Chondrocyte (in vitro differentiated cells): ENCODE data around the gene OR4N2. TPM values are rescaled to one million over a fixed set of nuclear protein-coding genes. Genes with fewer than 3 reads are reported as not detected.
"Not testable (repeated sequence)": the region's sequence is repeated elsewhere in the genome, so short reads cannot be mapped to it uniquely, and the experiment has no call there.

Experiments used
- DNase-seq: peaks from one replicate; pipeline ENCODE4 v3.0.0; 2021; ENCODE audit warnings: mixed read lengths, low spot score
- H3K27ac Mint-ChIP-seq: one replicate; pipeline ENCODE4 v1.8.0; 2021; ENCODE audit warnings: mild to moderate bottlenecking, moderate library complexity, mixed read lengths; ENCODE audit not compliant: unreplicated experiment
- H3K27me3 Mint-ChIP-seq: 2 replicates; pipeline ENCODE4 v1.8.0; 2021; ENCODE audit warnings: low read depth, mixed read lengths
- H3K36me3 Mint-ChIP-seq: 2 replicates; pipeline ENCODE4 v1.8.0; 2021; ENCODE audit warnings: low read depth, mixed read lengths
- H3K4me1 Mint-ChIP-seq: 2 replicates; pipeline ENCODE4 v1.8.0; 2021; ENCODE audit warnings: low read depth, mild to moderate bottlenecking, mixed read lengths
- H3K4me3 Mint-ChIP-seq: one replicate; pipeline ENCODE4 v1.8.0; 2021; ENCODE audit warnings: mild to moderate bottlenecking, moderate library complexity, mixed read lengths; ENCODE audit not compliant: unreplicated experiment
- H3K9me3 Mint-ChIP-seq: 2 replicates; pipeline ENCODE4 v1.8.0; 2021; ENCODE audit warnings: low read depth, mixed read lengths
- total RNA-seq: library from RNA; stranded (reverse); gene quantifications from 3 replicates; pipeline ENCODE4 v1.2.1, GENCODE V29; 2021
- TF ChIP-seq, protein P1 (sequence below): fragments of 200-600 bp; sonication (generic); IDR thresholded peaks from 2 replicates; pipeline ENCODE4 v1.5.0; 2021; ENCODE audit warnings: antibody characterized with exemption, mild to moderate bottlenecking, moderate library complexity

The OR4N2 gene
- total RNA-seq, 1 donor from 2014 or later, result not detected

DNA sequence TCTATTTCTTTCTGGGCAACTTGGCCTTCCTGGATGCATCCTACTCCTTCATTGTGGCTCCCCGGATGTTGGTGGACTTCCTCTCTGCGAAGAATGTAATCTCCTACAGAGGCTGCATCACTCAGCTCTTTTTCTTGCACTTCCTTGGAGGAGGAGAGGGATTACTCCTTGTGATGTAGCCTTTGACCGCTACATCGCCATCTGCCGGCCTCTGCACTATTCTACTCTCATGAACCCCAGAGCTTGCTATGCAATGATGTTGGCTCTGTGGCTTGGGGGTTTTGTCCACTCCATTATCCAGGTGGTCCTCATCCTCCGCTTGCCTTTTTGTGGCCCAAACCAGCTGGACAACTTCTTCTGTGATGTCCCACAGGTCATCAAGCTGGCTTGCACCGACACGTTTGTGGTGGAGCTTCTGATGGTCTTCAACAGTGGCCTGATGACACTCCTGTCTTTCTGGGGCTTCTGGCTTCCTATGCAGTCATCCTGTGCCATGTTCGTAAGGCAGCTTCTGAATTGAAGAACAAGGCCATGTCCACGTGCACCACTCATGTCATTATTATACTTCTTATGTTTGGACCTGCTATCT is 7.0 kb upstream of the OR4N2 start:
- H3K36me3 Mint-ChIP-seq, H3K27me3 Mint-ChIP-seq: not testable (repeated sequence)

DNA sequence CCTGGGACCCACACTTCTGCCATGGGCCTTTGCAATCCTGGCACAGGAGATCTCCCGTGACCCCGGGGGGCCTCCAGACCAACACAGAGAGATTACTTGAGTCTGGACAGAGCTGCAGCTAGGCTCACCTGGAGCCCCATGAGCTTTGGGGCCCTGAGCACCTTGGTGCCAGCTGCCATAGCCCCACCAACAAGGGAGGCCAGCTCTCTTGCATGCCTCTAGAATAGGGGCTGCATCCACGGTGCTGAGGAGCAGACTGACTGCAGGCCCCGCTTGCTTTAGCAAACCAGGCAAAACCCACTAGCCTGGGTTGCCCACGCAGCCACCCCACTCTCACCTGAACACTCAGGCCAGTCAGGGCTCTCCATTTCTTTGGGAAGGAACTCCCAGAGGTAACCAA is 3.7 kb upstream of the OR4N2 start:
- Mint-ChIP-seq H3K27me3 (no peaks in the 10 kb centered on the region), H3K4me1 (no peaks in the 10 kb centered on the region), H3K9me3 (peaks cover 22% of the 10 kb centered on the region), H3K36me3 (no peaks in the 10 kb centered on the region), H3K4me3 (no peak overlapping the region), H3K27ac (no peak overlapping the region)
- TF ChIP-seq, protein P1, sequence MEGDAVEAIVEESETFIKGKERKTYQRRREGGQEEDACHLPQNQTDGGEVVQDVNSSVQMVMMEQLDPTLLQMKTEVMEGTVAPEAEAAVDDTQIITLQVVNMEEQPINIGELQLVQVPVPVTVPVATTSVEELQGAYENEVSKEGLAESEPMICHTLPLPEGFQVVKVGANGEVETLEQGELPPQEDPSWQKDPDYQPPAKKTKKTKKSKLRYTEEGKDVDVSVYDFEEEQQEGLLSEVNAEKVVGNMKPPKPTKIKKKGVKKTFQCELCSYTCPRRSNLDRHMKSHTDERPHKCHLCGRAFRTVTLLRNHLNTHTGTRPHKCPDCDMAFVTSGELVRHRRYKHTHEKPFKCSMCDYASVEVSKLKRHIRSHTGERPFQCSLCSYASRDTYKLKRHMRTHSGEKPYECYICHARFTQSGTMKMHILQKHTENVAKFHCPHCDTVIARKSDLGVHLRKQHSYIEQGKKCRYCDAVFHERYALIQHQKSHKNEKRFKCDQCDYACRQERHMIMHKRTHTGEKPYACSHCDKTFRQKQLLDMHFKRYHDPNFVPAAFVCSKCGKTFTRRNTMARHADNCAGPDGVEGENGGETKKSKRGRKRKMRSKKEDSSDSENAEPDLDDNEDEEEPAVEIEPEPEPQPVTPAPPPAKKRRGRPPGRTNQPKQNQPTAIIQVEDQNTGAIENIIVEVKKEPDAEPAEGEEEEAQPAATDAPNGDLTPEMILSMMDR, result no peak
- DNase-seq, result peak; percentile 94

More for the DNA sequence above, 7.0 kb upstream of the OR4N2 start:
- H3K4me3 Mint-ChIP-seq, H3K4me1 Mint-ChIP-seq, H3K27ac Mint-ChIP-seq, DNase-seq: not testable (repeated sequence)
- H3K9me3 Mint-ChIP-seq, result peaks cover 20% of the 10 kb centered on the region

DNA sequence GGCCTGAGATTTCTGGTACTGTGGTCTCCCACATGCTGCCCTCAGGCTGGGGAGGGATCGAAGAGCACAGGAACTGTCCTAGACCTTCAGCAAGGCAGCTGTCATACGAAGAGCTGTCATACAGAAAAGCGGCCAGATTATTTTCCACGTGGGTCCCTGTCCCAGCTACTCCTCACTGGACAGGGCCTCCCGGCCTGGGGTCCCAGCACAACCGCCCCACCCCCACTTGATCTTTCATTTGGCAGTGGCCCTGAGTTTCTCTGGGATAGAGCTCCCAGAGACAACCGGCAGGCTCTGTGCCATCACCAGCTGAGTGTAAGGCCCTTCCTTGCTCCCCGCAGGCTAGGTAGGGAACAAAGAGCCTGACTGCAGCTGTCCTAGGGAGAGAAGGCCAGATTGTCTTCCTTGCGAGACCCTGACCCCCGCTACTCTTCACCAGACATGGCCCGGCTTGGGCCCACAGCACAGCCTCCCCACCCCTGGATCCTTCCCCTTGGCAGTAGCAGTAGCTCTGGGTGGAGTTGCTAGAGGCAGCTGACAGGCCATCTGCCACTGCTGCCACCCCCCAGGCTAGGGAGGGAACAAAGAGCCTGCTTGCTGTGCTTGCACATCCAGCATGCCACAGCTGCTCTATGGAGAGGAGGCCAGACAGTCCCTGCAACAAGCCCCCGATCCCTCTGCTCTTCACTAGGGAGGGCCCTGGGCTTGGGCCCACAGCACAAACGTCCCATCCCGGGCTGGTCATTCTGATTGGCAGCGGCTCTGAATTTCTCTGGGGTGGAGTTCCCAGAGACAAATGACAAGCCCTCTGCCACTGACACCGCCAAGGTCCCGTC is 3.1 kb upstream of the OR4N2 start:
- peaks cover 22% of the 10 kb centered on the region for H3K9me3 Mint-ChIP-seq
- TF ChIP-seq, protein P1, result no peak
- H3K4me1 Mint-ChIP-seq, result no peaks in the 10 kb centered on the region
- H3K4me3 Mint-ChIP-seq, result no peak overlapping the region
- DNase-seq, result peak; percentile 94
- no peaks in the 10 kb centered on the region for H3K36me3 Mint-ChIP-seq
- H3K27ac Mint-ChIP-seq, result no peak overlapping the region
- no peaks in the 10 kb centered on the region for H3K27me3 Mint-ChIP-seq

DNA sequence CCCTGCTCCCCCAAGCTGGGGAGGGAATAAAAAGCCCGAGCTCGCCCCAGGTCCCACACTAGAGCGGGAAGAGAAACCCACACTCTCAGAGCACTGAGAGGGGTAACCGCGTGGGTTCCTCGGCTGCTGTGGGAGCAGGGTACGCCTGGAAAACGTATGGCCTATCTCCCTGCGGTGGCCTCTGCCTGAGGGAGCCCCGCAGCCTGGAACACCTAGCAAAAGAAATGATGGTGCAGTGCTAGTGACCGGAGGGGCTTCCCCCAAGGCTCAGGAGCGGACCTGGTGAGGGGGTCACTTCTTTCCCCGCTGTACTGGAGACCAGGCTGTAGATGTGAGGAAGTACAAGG is 2.5 kb upstream of the OR4N2 start:
- TF ChIP-seq, protein P1, result no peak
- H3K4me3 Mint-ChIP-seq, result no peak overlapping the region
- no peaks in the 10 kb centered on the region for H3K27me3 Mint-ChIP-seq
- H3K36me3 Mint-ChIP-seq, result no peaks in the 10 kb centered on the region
- peak; percentile 92 for DNase-seq
- H3K27ac Mint-ChIP-seq, result no peak overlapping the region
- H3K9me3 Mint-ChIP-seq, result peaks cover 22% of the 10 kb centered on the region
- H3K4me1 Mint-ChIP-seq, result no peaks in the 10 kb centered on the region

DNA sequence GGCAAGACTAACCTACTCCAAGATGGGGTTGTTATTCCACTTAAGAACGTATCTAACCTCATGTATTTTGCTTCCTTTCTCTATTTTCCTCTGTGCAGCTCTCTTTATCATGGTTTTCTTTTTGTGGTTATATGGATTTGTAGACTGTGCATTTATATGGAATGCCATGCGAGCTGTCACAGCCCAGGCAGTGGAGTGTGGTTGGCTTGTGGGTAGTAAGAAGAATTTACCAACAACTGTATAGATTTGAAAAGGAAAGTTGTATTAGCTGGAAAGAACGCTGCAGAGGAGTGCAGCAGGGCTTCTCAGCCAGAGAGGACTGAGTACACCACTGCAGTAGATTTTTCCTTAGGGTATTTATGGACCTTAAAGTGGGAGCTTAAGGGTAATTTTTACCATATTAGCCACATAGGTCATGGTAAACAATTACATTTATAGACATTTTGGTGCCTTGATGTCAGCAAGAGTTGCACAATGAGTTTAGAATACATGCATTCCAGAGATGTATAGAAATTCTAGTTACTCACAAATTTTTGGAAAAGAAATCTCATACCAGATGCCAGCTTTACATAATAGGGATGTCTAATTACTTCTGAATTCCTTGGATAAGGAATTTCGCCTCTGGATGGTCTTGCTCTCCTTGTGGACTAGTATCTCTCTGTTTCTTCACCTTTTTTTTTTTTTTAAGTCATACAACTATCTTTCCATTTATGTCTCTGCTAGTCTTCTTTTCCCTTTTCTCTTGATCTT is 9.8 kb downstream of the OR4N2 start:
- not testable (repeated sequence) for H3K27me3 Mint-ChIP-seq, H3K4me1 Mint-ChIP-seq, H3K4me3 Mint-ChIP-seq, H3K36me3 Mint-ChIP-seq, H3K27ac Mint-ChIP-seq, DNase-seq
- peaks cover 40% of the 10 kb centered on the region for H3K9me3 Mint-ChIP-seq

DNA sequence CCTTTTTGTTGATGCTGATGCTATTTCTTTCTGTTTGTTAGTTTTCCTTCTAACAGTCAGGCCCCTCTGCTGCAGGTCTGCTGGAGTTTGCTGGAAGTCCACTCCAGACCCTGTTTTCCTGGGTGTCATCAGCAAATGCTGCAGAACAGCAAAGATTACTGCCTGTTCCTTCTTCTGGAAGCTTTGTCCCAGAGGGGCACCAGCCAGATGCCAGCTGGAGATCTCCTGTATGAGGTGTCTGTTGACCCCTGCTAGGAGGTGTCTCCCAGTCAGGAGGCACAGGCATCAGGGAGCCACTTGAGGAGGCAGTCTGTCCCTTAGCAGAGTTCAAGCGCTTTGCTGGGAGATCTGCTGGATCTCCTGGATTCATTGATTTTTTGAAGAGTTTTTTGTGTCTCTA is 16.3 kb downstream of the OR4N2 start:
- H3K9me3 Mint-ChIP-seq, result peaks cover 12% of the 10 kb centered on the region
- H3K27ac Mint-ChIP-seq, DNase-seq, H3K27me3 Mint-ChIP-seq, H3K36me3 Mint-ChIP-seq, H3K4me1 Mint-ChIP-seq, H3K4me3 Mint-ChIP-seq: not testable (repeated sequence)

DNA sequence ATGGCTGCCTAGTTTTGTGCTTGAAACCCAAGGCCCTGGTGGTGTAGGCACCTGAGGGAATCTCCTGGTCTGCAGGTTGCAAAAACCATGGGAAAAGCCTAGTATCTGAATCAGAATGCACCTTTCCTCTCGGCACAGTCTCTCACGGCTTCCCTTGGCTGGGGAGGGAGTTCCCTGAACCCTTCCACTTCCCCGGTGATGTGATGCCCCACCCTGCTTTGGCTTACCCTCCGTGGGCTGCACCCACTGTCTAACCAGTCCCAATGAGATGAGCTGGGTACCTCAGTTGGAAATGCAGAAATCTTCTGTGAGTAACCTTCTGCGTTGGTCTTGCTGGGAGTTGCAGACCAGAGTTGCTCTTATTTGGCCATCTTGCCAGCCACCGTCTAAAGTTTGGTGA is 17.4 kb downstream of the OR4N2 start:
- H3K36me3 Mint-ChIP-seq, DNase-seq, H3K4me1 Mint-ChIP-seq, H3K27ac Mint-ChIP-seq, H3K27me3 Mint-ChIP-seq, H3K4me3 Mint-ChIP-seq: not testable (repeated sequence)
- peaks cover 17% of the 10 kb centered on the region for H3K9me3 Mint-ChIP-seq
